NCI-H2107 (cell line): ENCODE data around the gene ANKRD44.
"Not testable (repeated sequence)": the region's sequence is repeated elsewhere in the genome, so short reads cannot be mapped to it uniquely, and the experiment has no call there.

Experiments
- DNase-seq: peaks from one replicate; lab custom pipeline; 2025; lab: John Stamatoyannopoulos, UW

The ANKRD44 gene

GRCh38 chr2:197024206-197024605 is 286.4 kb downstream of the ANKRD44 start:
- no peak for DNase-seq

GRCh38 chr2:197020921-197021320 is 289.7 kb downstream of the ANKRD44 start:
- DNase-seq: not testable (repeated sequence)

GRCh38 chr2:197013098-197013497 is 297.5 kb downstream of the ANKRD44 start:
- DNase-seq: no peak

- DNase-seq: no peak
Observed at GRCh38 chr2:197011801-197012641, 298.6 kb downstream of the ANKRD44 start.

GRCh38 chr2:197011021-197011417 is 299.6 kb downstream of the ANKRD44 start:
- DNase-seq: no peak

- no peak for DNase-seq
Observed at GRCh38 chr2:197010200-197011020, 300.2 kb downstream of the ANKRD44 start.

- not testable (repeated sequence) for DNase-seq
Observed at GRCh38 chr2:197008741-197009341, 301.7 kb downstream of the ANKRD44 start.

GRCh38 chr2:197007716-197008628 is 302.6 kb downstream of the ANKRD44 start:
- DNase-seq: no peak

- DNase-seq: no peak
Observed at GRCh38 chr2:197001921-197002320, 308.7 kb downstream of the ANKRD44 start.

GRCh38 chr2:196995757-196996314 is 314.7 kb downstream of the ANKRD44 start:
- DNase-seq: no peak

- DNase-seq: no peak
Observed at GRCh38 chr2:196994764-196995163, 315.8 kb downstream of the ANKRD44 start.

GRCh38 chr2:196993617-196994016 is 317.0 kb downstream of the ANKRD44 start:
- DNase-seq: no peak

GRCh38 chr2:196992466-196992865 is 318.1 kb downstream of the ANKRD44 start:
- no peak for DNase-seq

- DNase-seq: no peak
Observed at GRCh38 chr2:196990788-196991461, 319.7 kb downstream of the ANKRD44 start.

GRCh38 chr2:196990092-196990491 is 320.5 kb downstream of the ANKRD44 start:
- no peak for DNase-seq

GRCh38 chr2:196989496-196989895 is 321.1 kb downstream of the ANKRD44 start:
- no peak for DNase-seq

- no peak for DNase-seq
Observed at GRCh38 chr2:196988639-196989038, 321.9 kb downstream of the ANKRD44 start.

- peak; percentile 46 for DNase-seq
Observed at GRCh38 chr2:196987649-196988364, 322.8 kb downstream of the ANKRD44 start.

- no peak for DNase-seq
Observed at GRCh38 chr2:196987298-196987648, 323.3 kb downstream of the ANKRD44 start.
